GM12865 (cell line): Measurements from ENCODE around the gene SUSD4.

Experiments used
- DNase-seq: peaks from one replicate; pipeline ENCODE4 v3.0.0; 2010; ENCODE audit warnings: low read depth
- H3K4me3 ChIP-seq: 2 replicates; pipeline ENCODE4 v1.5.1; 2011; ENCODE audit warnings: mild to moderate bottlenecking, low read depth, low read length, control low read depth
- CTCF ChIP-seq: IDR thresholded peaks from 2 replicates; pipeline ENCODE4 v1.5.1; 2011; ENCODE audit warnings: low read length, control low read depth, low read depth, inconsistent platforms; ENCODE audit not compliant: insufficient read depth; ENCODE audit errors: missing control alignments

Gene SUSD4

DNA sequence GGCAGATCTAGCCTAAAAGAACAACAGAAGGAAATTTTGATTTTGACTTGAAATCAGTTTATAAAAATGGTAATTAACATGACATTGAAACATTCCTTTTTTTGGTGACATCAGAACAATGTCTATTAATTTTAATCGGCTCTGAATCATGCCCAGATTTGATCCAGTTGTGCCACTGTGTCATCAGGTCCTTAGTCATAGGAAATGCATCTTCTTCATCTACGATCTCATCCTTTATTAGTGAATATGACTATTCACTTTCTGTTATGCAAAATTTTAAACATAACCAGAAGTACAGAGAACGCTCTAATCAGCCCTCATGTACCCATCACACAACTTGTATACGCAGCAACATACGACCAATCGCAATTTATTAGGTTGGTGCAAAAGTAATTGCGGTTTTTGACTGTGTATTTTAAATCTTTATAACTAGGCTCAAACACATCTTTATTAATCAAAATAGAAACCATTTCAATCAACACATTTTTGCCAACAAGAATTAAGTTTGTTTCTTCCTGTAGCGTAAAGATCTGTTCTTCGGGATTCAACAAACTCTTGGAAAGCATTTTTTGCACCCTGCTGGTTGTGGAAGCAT lies 180.6 kb downstream of the SUSD4 start:
- H3K4me3 ChIP-seq = no peak overlapping the region
- DNase-seq = no peak
- TF ChIP-seq CTCF = no peak

DNA sequence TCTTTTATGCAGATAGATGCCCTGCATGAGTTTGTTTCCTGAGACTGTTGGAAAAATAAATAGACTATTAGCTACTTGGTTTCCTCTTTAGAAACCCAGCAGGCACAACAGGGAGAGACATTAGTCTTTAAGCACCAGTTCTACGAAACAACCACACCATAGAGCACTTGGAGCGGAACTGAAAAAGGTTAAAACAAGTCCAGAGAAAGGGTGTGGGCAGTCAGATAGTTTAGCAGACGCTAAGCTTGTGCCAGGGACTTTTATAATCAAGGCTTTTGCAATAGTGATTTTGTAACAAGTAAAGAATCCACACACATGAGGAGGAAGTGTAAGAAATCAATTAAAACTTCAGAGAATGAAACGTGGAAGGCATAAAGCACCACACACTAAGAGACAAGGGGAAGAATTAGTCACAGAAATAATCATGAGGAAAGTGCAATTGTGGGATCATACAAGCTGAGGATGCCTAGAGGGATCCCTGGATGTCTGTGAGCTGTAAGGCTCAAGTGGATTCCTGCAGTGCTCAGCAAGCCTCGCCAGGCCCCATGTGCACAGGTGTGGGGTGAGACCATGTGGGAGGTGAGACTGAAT lies 183.2 kb downstream of the SUSD4 start:
- no peak for TF ChIP-seq CTCF
- peak; percentile 14 for DNase-seq
- no peak overlapping the region for H3K4me3 ChIP-seq

- no peak for DNase-seq
- H3K4me3 ChIP-seq = no peak overlapping the region
- TF ChIP-seq CTCF = no peak
Measured at GRCh38 chr1:223179786-223180185, 184.2 kb downstream of the SUSD4 start.

GRCh38 chr1:223179280-223179679 lies 184.7 kb downstream of the SUSD4 start:
- no peak overlapping the region for H3K4me3 ChIP-seq
- no peak for DNase-seq
- TF ChIP-seq CTCF = no peak

DNA sequence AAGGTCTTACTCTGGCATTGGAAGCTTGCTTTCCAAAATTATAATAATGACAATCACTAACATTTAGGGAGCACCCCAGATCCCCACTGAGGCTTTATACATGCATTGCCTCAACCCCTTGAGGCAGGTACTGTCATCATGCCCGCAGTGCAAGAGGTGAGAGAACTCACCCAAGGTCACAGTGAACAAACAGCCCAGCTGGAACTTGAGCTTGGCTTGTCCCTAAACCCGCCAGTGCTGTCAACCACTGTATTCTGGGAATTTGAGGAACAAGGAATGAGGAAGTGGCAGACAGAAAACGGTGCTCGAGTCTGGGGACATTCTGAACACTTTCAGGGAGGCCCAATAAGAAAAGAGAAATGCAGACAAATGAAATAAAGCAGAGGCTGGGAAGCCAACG lies 186.3 kb downstream of the SUSD4 start:
- DNase-seq = no peak
- TF ChIP-seq CTCF = no peak
- H3K4me3 ChIP-seq = no peak overlapping the region

- TF ChIP-seq CTCF = no peak
Measured at GRCh38 chr1:223176437-223176836, 187.5 kb downstream of the SUSD4 start.

DNA sequence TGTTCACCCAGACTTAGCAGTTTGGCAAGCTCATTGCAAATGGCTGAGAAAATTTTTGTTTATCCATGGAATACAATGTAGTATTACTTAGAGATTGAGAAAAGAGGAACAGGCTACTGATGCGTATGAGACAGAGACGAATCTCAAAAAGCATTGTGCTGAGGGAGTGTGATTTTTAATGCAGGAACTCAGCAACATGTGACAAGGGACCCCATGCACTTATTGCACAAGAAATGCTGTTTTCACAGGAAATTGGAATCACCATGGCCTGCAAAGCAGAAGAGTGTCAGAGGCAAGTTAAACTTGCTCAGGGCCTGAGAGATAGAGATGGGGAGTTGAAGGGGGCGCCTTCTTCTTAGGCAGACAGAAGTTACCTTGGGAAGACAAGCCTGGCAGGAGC lies 188.3 kb downstream of the SUSD4 start:
- no peak for TF ChIP-seq CTCF
- no peak for DNase-seq
- H3K4me3 ChIP-seq = no peak overlapping the region

More at GRCh38 chr1:223176437-223176836, 187.5 kb downstream of the SUSD4 start:
- no peak overlapping the region for H3K4me3 ChIP-seq
- DNase-seq = no peak
